ENCODE data around the gene DDX39B. TPM values are rescaled to one million over a fixed set of nuclear protein-coding genes. Genes with fewer than 3 reads are reported as not detected.
"Not testable (repeated sequence)": the region's sequence is repeated elsewhere in the genome, so short reads cannot be mapped to it uniquely, and the experiment has no call there.

DDX39B gene
- total and polyA plus RNA-seq, 5 donors from 2014 or later: 105 to 603 (median 111) TPM

DNA sequence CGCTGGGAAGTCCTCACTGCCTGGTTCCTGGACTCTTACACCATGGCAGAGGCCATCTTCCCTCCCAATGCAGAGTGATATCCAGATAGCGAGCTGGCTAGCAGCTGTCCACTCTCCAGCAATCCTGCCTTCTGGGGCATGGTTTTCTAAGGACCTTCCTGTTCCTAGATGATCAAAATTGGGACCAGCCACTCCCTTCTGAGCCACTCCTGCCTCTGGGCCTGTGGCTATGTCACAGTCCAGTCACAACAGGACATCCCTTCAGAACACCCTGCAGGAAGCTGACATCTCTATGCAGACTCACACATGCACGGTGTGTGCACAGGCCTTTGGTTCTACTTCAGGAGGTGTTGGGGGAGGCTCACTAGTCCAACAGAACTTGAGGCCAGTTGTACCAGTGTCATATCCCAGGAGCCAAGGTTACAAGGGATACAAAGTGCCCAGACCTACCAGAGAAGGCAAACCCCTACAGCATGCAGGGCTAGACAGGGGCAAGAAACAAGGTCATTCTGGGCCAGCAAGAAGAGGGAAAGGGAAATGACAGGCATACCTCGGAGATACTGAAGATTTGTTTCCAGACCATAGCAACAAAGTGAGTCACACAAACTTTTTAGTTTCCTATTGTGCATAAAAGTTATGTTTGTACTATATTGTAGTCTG is 15.7 kb downstream of the DDX39B start:
- no peak for DNase-seq
- ATAC-seq (ENCODE audit: low read depth in 2 of 2): no peak
- Mint-ChIP-seq H3K4me1 (peaks cover 0 to 6% (median 2%) of the 10 kb centered on the region in 4 donors), H3K4me3 (no peak overlapping the region), H3K27me3 (peaks cover 5% of the 10 kb centered on the region), H3K9me3 (no peaks in the 10 kb centered on the region), H3K36me3 (peaks cover 7% of the 10 kb centered on the region), H3K27ac (peak overlapping the region in 1 of 3 donors; percentile 20)
- Histone ChIP-seq H3K27me3 (ENCODE audit: control insufficient read depth, insufficient read depth, low read length) (peaks cover 2% of the 10 kb centered on the region), H3K4me3 (ENCODE audit: low read depth, low read length) (no peak overlapping the region), H3K4me1 (ENCODE audit: control insufficient read depth, insufficient read depth, low read length, poor library complexity, severe bottlenecking) (no peaks in the 10 kb centered on the region), H3K36me3 (ENCODE audit: control insufficient read depth, insufficient read depth, low read length) (peaks cover 13% of the 10 kb centered on the region), H3K27ac (ENCODE audit: insufficient read depth, low read length, poor library complexity, severe bottlenecking) (no peak overlapping the region), H3K9me3 (ENCODE audit: control insufficient read depth in 2 of 2, low read length in 2 of 2) (no peaks in the 10 kb centered on the region)

DNA sequence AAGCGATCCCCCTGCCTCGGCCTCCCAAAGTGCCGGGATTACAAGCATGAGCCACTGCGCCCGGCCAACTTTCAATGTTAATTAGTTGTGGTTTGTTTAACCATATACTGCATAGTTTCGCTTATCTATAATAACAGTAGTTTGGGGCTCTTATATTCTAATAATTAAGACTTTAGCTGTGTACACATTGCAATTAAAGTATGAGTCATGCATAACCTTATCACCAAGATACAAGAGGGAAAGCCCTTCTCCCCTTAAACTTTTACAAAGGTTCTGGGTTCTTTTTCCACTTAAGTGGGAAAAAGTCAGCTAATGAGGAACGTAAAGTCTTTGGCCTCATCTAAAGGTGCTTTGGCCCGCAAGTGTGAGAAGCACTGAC is 16.3 kb downstream of the DDX39B start:
- DNase-seq: no peak
- peaks cover 4% of the 10 kb centered on the region for H3K36me3 Mint-ChIP-seq
- no peak overlapping the region for H3K4me3 Mint-ChIP-seq
- Histone ChIP-seq H3K27ac (ENCODE audit: insufficient read depth, low read length, poor library complexity, severe bottlenecking) (no peak overlapping the region), H3K27me3 (ENCODE audit: control insufficient read depth, insufficient read depth, low read length) (peaks cover 2% of the 10 kb centered on the region), H3K4me3 (ENCODE audit: low read depth, low read length) (no peak overlapping the region), H3K9me3 (ENCODE audit: control insufficient read depth in 2 of 2, low read length in 2 of 2) (no peaks in the 10 kb centered on the region), H3K4me1 (ENCODE audit: control insufficient read depth, insufficient read depth, low read length, poor library complexity, severe bottlenecking) (no peaks in the 10 kb centered on the region), H3K36me3 (ENCODE audit: control insufficient read depth, insufficient read depth, low read length) (peaks cover 8% of the 10 kb centered on the region)
- H3K27me3 Mint-ChIP-seq: peaks cover 5% of the 10 kb centered on the region
- no peak overlapping the region for H3K27ac Mint-ChIP-seq
- H3K9me3 Mint-ChIP-seq: no peaks in the 10 kb centered on the region
- peaks cover 0 to 3% (median 1%) of the 10 kb centered on the region in 4 donors for H3K4me1 Mint-ChIP-seq
- no peak for ATAC-seq (ENCODE audit: low read depth in 2 of 2)

DNA sequence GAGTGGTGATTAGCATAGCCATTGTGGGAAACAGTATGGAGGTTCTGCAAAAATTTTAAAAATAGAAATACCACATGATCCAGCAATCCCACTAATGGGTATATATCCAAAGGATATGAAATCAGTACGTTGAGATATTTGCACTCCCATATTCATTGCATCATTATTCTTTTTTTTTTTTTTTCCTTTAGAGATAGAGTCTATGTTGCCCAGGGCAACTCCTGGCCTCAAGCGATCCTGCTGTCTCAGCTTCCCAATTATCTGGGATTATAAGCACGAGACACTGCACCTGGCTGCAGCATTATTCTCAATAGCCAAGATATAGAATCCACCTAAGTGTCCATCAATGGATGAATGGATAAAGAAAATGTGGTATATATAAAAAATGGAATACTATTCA is 20.0 kb downstream of the DDX39B start:
- Histone ChIP-seq H3K4me3 (ENCODE audit: low read depth, low read length) (no peak overlapping the region), H3K27ac (ENCODE audit: insufficient read depth, low read length, poor library complexity, severe bottlenecking) (no peak overlapping the region), H3K9me3 (ENCODE audit: control insufficient read depth in 2 of 2, low read length in 2 of 2) (no peaks in the 10 kb centered on the region), H3K36me3 (ENCODE audit: control insufficient read depth, insufficient read depth, low read length) (no peaks in the 10 kb centered on the region), H3K27me3 (ENCODE audit: control insufficient read depth, insufficient read depth, low read length) (peaks cover 4% of the 10 kb centered on the region), H3K4me1 (ENCODE audit: control insufficient read depth, insufficient read depth, low read length, poor library complexity, severe bottlenecking) (no peaks in the 10 kb centered on the region)
- H3K4me1 Mint-ChIP-seq: no peaks in the 10 kb centered on the region
- H3K36me3 Mint-ChIP-seq: no peaks in the 10 kb centered on the region
- H3K27me3 Mint-ChIP-seq: peaks cover 20% of the 10 kb centered on the region
- no peak for ATAC-seq (ENCODE audit: low read depth in 2 of 2)
- H3K4me3 Mint-ChIP-seq: no peak overlapping the region
- H3K27ac Mint-ChIP-seq: no peak overlapping the region
- DNase-seq: no peak
- H3K9me3 Mint-ChIP-seq: no peaks in the 10 kb centered on the region

DNA sequence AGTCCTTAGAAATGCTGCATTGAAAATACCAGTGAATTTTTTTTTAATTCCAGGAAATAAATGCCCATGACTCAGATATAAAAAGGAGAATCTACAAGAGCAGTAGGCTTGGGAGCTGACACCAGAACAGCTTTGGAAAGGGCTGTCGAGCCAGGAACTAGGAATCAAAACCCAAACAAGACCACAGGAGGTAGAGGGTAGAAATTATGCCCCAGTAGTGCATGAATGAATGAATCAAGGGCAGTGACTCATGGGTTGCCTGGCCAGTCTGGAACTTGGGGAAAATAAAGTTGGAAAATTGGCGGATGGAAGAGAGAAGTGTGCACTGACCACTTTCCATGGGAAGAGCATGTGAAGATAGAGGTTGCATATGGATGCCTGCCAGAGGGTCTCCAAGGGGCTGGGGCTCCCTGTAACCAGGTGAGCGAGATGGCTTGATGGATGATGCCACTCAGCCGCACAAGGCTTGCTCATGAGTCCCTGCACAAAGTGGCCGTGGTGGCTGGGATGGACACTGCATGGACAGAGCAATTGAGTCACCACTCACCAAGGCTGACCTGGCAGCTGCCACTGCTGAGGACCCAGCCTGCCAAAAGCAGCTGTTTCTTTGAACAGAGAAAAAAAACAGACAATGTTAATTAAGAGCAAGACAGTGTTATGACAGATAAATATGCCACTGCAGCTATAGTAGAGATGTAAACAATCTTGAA is 28.2 kb downstream of the DDX39B start:
- H3K9me3 ChIP-seq (ENCODE audit: control insufficient read depth in 2 of 2, low read length in 2 of 2): no peaks in the 10 kb centered on the region
- no peak overlapping the region for H3K4me3 ChIP-seq (ENCODE audit: low read depth, low read length)
- Mint-ChIP-seq H3K27me3 (peaks cover 5% of the 10 kb centered on the region), H3K4me1 (peaks cover 0 to 5% (median 1%) of the 10 kb centered on the region in 4 donors), H3K36me3 (peaks cover 13% of the 10 kb centered on the region), H3K9me3 (no peaks in the 10 kb centered on the region), H3K27ac (no peak overlapping the region), H3K4me3 (no peak overlapping the region)
- peaks cover 2% of the 10 kb centered on the region for H3K27me3 ChIP-seq (ENCODE audit: control insufficient read depth, insufficient read depth, low read length)
- H3K4me1 ChIP-seq (ENCODE audit: control insufficient read depth, insufficient read depth, low read length, poor library complexity, severe bottlenecking): no peaks in the 10 kb centered on the region
- H3K36me3 ChIP-seq (ENCODE audit: control insufficient read depth, insufficient read depth, low read length): peaks cover 19% of the 10 kb centered on the region
- H3K27ac ChIP-seq (ENCODE audit: insufficient read depth, low read length, poor library complexity, severe bottlenecking): no peak overlapping the region
- DNase-seq (no peak), ATAC-seq (ENCODE audit: low read depth in 2 of 2) (no peak)

DNA sequence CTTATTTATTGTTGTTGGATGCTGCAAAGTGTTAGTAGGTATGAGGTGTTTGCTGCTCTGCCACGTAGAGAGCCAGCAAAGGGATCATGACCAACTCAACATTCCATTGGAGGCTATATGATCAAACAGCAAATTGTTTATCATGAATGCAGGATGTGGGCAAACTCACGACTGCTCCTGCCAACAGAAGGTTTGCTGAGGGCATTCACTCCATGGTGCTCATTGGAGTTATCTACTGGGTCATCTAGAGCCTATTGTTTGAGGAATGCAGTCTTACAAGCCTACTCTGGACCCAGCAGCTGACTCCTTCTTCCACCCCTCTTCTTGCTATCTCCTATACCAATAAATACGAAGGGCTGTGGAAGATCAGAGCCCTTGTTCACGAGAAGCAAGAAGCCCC is 31.8 kb downstream of the DDX39B start:
- Histone ChIP-seq H3K4me3 (ENCODE audit: low read depth, low read length) (no peak overlapping the region), H3K9me3 (ENCODE audit: control insufficient read depth in 2 of 2, low read length in 2 of 2) (no peaks in the 10 kb centered on the region), H3K27me3 (ENCODE audit: control insufficient read depth, insufficient read depth, low read length) (no peaks in the 10 kb centered on the region), H3K36me3 (ENCODE audit: control insufficient read depth, insufficient read depth, low read length) (peaks cover 53% of the 10 kb centered on the region), H3K4me1 (ENCODE audit: control insufficient read depth, insufficient read depth, low read length, poor library complexity, severe bottlenecking) (no peaks in the 10 kb centered on the region), H3K27ac (ENCODE audit: insufficient read depth, low read length, poor library complexity, severe bottlenecking) (no peak overlapping the region)
- no peak for DNase-seq
- no peaks in the 10 kb centered on the region for H3K9me3 Mint-ChIP-seq
- H3K27ac Mint-ChIP-seq: no peak overlapping the region
- no peaks in the 10 kb centered on the region for H3K27me3 Mint-ChIP-seq
- H3K36me3 Mint-ChIP-seq: peaks cover 23% of the 10 kb centered on the region
- H3K4me3 Mint-ChIP-seq: no peak overlapping the region
- ATAC-seq (ENCODE audit: low read depth in 2 of 2): no peak
- H3K4me1 Mint-ChIP-seq: peaks cover 4 to 7% (median 5%) of the 10 kb centered on the region in 4 donors

DNA sequence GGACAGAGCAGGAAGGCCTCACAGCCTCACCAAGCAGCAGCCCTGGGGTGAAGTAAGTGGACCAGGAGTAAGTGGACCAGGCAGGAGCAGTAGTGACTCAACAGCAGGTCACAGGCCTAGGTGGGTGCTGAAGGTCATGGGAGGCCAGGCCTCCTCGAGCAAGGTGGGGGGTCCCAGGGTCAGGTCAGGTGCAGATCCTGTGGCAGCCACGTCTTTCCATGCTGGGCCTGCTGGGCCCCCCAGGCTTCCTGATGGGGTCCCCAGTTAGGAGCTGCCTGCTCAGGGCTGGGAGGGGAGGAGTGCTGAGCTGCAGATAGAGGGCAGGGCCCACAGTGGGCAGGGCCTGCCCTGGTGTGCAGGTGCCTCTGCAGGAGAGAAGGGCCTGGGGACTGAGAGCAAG is 32.8 kb downstream of the DDX39B start:
- Mint-ChIP-seq H3K36me3 (peaks cover 23% of the 10 kb centered on the region), H3K4me1 (peaks cover 5 to 12% (median 9%) of the 10 kb centered on the region in 4 donors)
- H3K4me1 ChIP-seq (ENCODE audit: control insufficient read depth, insufficient read depth, low read length, poor library complexity, severe bottlenecking); H3K27me3 Mint-ChIP-seq; ATAC-seq (ENCODE audit: low read depth in 2 of 2); H3K27ac Mint-ChIP-seq; DNase-seq; H3K9me3 ChIP-seq (ENCODE audit: control insufficient read depth in 2 of 2, low read length in 2 of 2); H3K27me3 ChIP-seq (ENCODE audit: control insufficient read depth, insufficient read depth, low read length); H3K27ac ChIP-seq (ENCODE audit: insufficient read depth, low read length, poor library complexity, severe bottlenecking); H3K9me3 Mint-ChIP-seq; H3K4me3 ChIP-seq (ENCODE audit: low read depth, low read length); H3K4me3 Mint-ChIP-seq: not testable (repeated sequence)
- H3K36me3 ChIP-seq (ENCODE audit: control insufficient read depth, insufficient read depth, low read length): peaks cover 53% of the 10 kb centered on the region

DNA sequence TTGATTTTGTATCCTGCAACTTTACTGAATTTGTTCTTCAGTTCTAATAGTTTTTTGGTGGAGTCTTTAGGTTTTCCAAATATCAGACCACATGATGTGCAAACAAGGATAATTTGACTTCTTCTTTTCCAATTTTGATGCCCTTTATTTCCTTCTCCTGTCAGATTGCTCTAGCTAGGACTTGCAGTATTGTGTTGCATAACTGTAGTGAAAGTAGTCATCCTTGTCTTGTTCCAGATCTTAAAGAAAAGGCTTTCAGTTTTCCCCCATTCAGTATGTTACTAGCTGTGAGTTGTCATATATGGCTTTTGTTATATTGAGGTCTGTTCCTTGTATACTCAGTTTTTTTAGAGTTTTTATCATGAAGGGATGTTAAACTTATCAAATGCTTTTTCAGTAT is 39.2 kb downstream of the DDX39B start:
- no peak for ATAC-seq (ENCODE audit: low read depth in 2 of 2)
- Mint-ChIP-seq H3K4me3 (peak overlapping the region in 2 of 4 donors; percentile 28 to 52), H3K9me3 (peaks cover 0 to 1% (median 0%) of the 10 kb centered on the region in 7 donors), H3K36me3 (peaks cover 9% of the 10 kb centered on the region), H3K27me3 (no peaks in the 10 kb centered on the region), H3K27ac (peak overlapping the region in 2 of 3 donors; percentile 13 to 31), H3K4me1 (peaks cover 18 to 67% (median 50%) of the 10 kb centered on the region in 4 donors)
- Histone ChIP-seq H3K4me1 (ENCODE audit: control insufficient read depth, insufficient read depth, low read length, poor library complexity, severe bottlenecking) (peaks cover 10% of the 10 kb centered on the region), H3K27ac (ENCODE audit: insufficient read depth, low read length, poor library complexity, severe bottlenecking) (no peak overlapping the region), H3K27me3 (ENCODE audit: control insufficient read depth, insufficient read depth, low read length) (no peaks in the 10 kb centered on the region), H3K36me3 (ENCODE audit: control insufficient read depth, insufficient read depth, low read length) (peaks cover 24% of the 10 kb centered on the region), H3K9me3 (ENCODE audit: control insufficient read depth in 2 of 2, low read length in 2 of 2) (no peaks in the 10 kb centered on the region), H3K4me3 (ENCODE audit: low read depth, low read length) (no peak overlapping the region)
- DNase-seq: no peak

DNA sequence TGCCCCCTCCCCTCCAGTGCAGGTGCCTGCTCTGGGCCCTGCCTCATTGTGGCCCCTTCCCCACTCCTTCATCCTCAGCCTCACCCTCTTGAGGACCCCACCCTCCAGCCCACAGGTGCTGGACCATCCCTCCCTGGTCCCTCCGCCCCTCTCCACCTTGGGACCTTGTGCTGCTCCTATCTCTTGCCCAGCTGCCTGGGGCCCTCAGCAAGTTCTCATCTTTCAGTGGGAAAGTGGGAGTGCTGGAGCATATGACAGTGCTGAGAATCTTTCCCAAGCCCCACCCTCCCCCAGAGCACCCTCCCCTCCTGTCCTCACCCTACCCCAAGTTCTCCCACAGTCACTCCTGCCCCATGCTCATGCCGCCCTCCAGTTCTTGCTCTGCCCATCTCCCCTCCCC is 42.2 kb downstream of the DDX39B start:
- H3K27me3 ChIP-seq (ENCODE audit: control insufficient read depth, insufficient read depth, low read length); H3K4me3 ChIP-seq (ENCODE audit: low read depth, low read length); H3K27ac ChIP-seq (ENCODE audit: insufficient read depth, low read length, poor library complexity, severe bottlenecking); H3K36me3 Mint-ChIP-seq; H3K36me3 ChIP-seq (ENCODE audit: control insufficient read depth, insufficient read depth, low read length); DNase-seq; H3K9me3 ChIP-seq (ENCODE audit: control insufficient read depth in 2 of 2, low read length in 2 of 2); H3K27me3 Mint-ChIP-seq; ATAC-seq (ENCODE audit: low read depth in 2 of 2); H3K9me3 Mint-ChIP-seq: not testable (repeated sequence)
- H3K4me1 ChIP-seq (ENCODE audit: control insufficient read depth, insufficient read depth, low read length, poor library complexity, severe bottlenecking): peaks cover 37% of the 10 kb centered on the region
- H3K27ac Mint-ChIP-seq: peak overlapping the region in 1 of 3 donors; percentile 62
- peak overlapping the region; percentile 67 to 95 (median 93) for H3K4me3 Mint-ChIP-seq
- H3K4me1 Mint-ChIP-seq: peaks cover 23 to 86% (median 63%) of the 10 kb centered on the region in 4 donors

Measured in CD4-positive, CD25-positive, alpha-beta regulatory T cell (primary cell).